Tibial nerve (tissue), 4 donors: ENCODE measurements around the gene POLA2. TPM values are rescaled to one million over a fixed set of nuclear protein-coding genes. Genes with fewer than 3 reads are reported as not detected.
A peak's percentile ranks its signal among the peaks of the same experiment; 100 is the strongest.

Source experiments
- DNase-seq, 2 donors: peaks; one replicate each; pipeline ENCODE4 v3.0.0-alpha.2; 2019; ENCODE audit warnings: low spot score in 2 of 2
- H3K27ac ChIP-seq, 4 donors: fragments of 200-600 bp; sonication (generic) in 3 of 4; one replicate each; pipeline ENCODE4 v1.5.1; 2017 to 2019; ENCODE audit warnings: mild to moderate bottlenecking in 1 of 4
- H3K27me3 ChIP-seq, 2 donors: fragments of 200-600 bp; sonication (generic) in 1 of 2; one replicate each; pipeline versions ENCODE4 v1.5.1 to v1.6.0; 2017 to 2019
- H3K36me3 ChIP-seq, 3 donors: fragments of 200-600 bp; sonication (generic); one replicate each; pipeline ENCODE4 v1.5.1; 2018 to 2019
- H3K4me1 ChIP-seq, 4 donors: fragments of 200-600 bp; sonication (generic) in 3 of 4; one replicate each; pipeline ENCODE4 v1.5.1; 2017 to 2019
- H3K4me3 ChIP-seq, 4 donors: fragments of 200-600 bp; sonication (generic) in 3 of 4; one replicate each; pipeline ENCODE4 v1.5.1; 2017 to 2019; ENCODE audit warnings: mild to moderate bottlenecking in 1 of 4, moderate library complexity in 1 of 4
- H3K9me3 ChIP-seq, 4 donors: fragments of 200-600 bp; sonication (generic) in 3 of 4; one replicate each; pipeline ENCODE4 v1.5.1; 2017 to 2019
- CTCF ChIP-seq, 5 experiments: fragments of 200-600 bp in 3 of 5; fragments of 450-650 bp in 2 of 5; sonication (generic) in 3 of 5; IDR thresholded peaks; one replicate each; pipeline ENCODE4 v1.5.1; 2016 to 2019; ENCODE audit warnings: antibody characterized with exemption in 5 of 5, mild to moderate bottlenecking in 3 of 5, moderate library complexity in 2 of 5
- EP300 ChIP-seq, 2 donors: sonication (generic); formaldehyde crosslinking; IDR thresholded peaks; one replicate each; pipeline ENCODE4 v1.6.1; 2017; ENCODE audit warnings: antibody characterized with exemption in 2 of 2, mild to moderate bottlenecking in 1 of 2
- POLR2A ChIP-seq, 2 donors: fragments of 450-650 bp; IDR thresholded peaks; one replicate each; pipeline ENCODE4 v1.6.1; 2017; ENCODE audit warnings: antibody characterized with exemption in 2 of 2, mild to moderate bottlenecking in 2 of 2, moderate library complexity in 2 of 2
- WGBS, 2 donors: methylation state at CpG; one replicate each; pipeline ENCODE4 v1.1.5; 2018; 5-methylcytosine and 5-hydroxymethylcytosine counted together
- total RNA-seq, 4 donors: library from RNA; depleted of rRNA; stranded (reverse); fragments of >200 nt; gene quantifications; one replicate each; pipeline ENCODE4 v1.1.0, GENCODE V29; 2016

Gene POLA2
- total RNA-seq, 4 donors from 2014 or later, result 3.5 to 13.5 (median 10.0) TPM

DNA sequence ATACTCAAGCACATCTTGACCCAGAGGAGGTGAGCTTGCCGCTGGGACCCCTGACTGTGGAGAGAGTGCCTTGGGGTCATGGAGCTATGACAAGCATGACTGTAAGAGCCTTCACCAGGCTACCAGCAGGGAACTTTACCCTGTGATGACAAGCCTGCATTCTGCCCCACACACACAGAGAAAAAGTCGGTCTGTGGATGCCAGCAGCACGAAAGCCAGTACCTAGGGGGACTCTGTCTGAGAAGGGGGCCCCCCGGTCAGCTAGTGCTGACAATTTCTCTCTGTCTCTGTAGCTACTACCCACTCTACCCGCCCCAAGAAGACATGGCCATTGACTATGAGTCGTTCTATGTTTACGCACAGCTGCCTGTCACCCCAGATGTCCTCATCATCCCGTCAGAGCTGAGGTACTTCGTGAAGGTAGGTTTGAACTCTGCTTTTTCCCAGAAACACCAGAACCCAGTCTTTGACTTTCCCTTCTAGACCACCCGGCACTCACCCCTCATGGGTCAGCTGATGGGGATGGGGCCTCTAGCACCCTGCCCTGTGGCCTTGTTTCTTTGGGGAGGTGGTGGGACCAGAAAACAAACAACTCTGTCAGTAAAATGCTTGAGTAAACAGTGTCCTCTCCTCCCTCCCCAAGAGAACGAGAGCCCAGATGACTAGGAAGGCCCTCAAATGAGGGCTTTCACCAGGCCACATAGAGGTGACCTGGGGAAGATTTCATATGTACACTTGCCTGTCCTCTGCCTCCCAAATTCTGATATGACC is 34.0 kb downstream of the POLA2 start:
- Histone ChIP-seq H3K27ac (peak overlapping the region in 3 of 4 donors; percentile 9 to 45 (median 12)), H3K27me3 (no peaks in the 10 kb centered on the region), H3K4me1 (peaks cover 5 to 59% (median 40%) of the 10 kb centered on the region in 4 donors), H3K9me3 (no peaks in the 10 kb centered on the region), H3K4me3 (no peak overlapping the region), H3K36me3 (peaks cover 0 to 40% (median 7%) of the 10 kb centered on the region in 3 donors)
- WGBS, 2 donors, result 91 to 92% methylated on average over 11 of the region's 11 CpGs
- no peak for DNase-seq
- TF ChIP-seq POLR2A (IDR thresholded peaks at IDR 0.05) (no peak), EP300 (IDR thresholded peaks at IDR 0.05) (no peak), CTCF (IDR thresholded peaks at IDR 0.05) (no peak)

- Histone ChIP-seq H3K9me3 (no peaks in the 10 kb centered on the region), H3K4me3 (no peak overlapping the region), H3K36me3 (peaks cover 0 to 40% (median 7%) of the 10 kb centered on the region in 3 donors), H3K4me1 (peaks cover 0 to 56% (median 30%) of the 10 kb centered on the region in 4 donors), H3K27ac (peak overlapping the region in 3 of 4 donors; percentile 24 to 77 (median 75)), H3K27me3 (no peaks in the 10 kb centered on the region)
- 71 to 83% methylated on average over 12 of the region's 12 CpGs for WGBS, 2 donors
- TF ChIP-seq EP300 (IDR thresholded peaks at IDR 0.05) (no peak), POLR2A (IDR thresholded peaks at IDR 0.05) (no peak), CTCF (IDR thresholded peaks at IDR 0.05) (no peak)
- no peak for DNase-seq
Measured at GRCh38 chr11:65297026-65297672, 35.4 kb downstream of the POLA2 start.

DNA sequence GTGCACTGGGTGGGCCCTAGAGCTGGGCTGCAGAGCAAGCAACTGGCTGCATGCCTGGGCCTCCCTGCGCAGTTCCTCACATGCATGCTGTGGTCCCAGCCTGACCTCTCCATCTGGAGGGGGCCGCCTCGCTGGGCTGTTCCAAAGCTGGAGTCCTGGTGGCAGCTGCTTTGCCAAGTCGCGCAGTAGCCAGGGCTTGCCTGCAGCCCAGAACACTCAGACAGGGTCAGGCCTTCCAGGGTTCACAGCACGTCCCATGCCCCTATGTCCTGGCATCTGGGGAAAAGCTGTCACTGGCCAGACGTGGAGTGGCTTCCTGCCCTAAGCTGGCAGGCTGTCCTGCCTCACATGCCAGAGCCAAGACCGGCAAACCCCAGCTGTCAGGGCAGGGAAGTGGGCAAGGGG is 36.4 kb downstream of the POLA2 start:
- Histone ChIP-seq H3K9me3 (no peaks in the 10 kb centered on the region), H3K4me1 (peaks cover 0 to 49% (median 23%) of the 10 kb centered on the region in 4 donors), H3K4me3 (no peak overlapping the region), H3K36me3 (peaks cover 0 to 40% (median 7%) of the 10 kb centered on the region in 3 donors), H3K27me3 (no peaks in the 10 kb centered on the region), H3K27ac (peak overlapping the region in 3 of 4 donors; percentile 64 to 77 (median 75))
- TF ChIP-seq EP300 (IDR thresholded peaks at IDR 0.05) (peak in 1 of 2 donors; percentile 53), CTCF (IDR thresholded peaks at IDR 0.05) (no peak)
- peak in 1 of 2 donors; percentile 61 for DNase-seq
- WGBS, 2 donors, result 24 to 64% methylated on average over 8 of the region's 8 CpGs

DNA sequence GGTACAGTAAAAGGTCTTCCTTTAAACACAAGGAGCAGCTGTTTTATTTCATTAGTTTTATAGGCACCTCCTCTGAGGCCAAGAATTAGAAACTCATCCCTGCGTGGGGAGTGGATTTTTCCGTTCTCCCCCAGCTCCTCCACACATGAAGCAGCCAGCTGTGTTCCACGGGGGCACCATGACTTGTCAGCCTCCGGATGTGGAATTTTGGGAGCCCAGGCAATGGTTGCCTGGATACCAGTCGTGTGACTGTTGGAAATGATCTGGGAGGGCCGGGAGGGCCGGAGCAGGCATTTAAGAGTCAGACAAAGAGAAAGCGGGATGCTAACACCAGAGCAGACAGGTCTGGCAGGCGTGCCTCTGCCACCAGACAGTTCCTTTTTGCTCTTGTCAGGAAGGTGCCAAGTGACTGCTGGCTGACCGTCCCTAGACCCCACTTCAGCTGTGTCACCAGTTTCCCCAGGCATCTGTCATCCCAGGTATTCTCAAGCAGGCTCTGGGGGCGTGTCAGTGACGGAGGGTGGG is 37.0 kb downstream of the POLA2 start:
- Histone ChIP-seq H3K36me3 (peaks cover 0 to 40% (median 7%) of the 10 kb centered on the region in 3 donors), H3K4me3 (no peak overlapping the region), H3K27me3 (no peaks in the 10 kb centered on the region), H3K4me1 (peaks cover 0 to 46% (median 22%) of the 10 kb centered on the region in 4 donors), H3K27ac (peak overlapping the region; percentile 10 to 77 (median 70)), H3K9me3 (no peaks in the 10 kb centered on the region)
- 46 to 50% methylated on average over 10 to 12 of the region's 12 CpGs for WGBS, 2 donors
- TF ChIP-seq CTCF (IDR thresholded peaks at IDR 0.05), result no peak
- no peak for TF ChIP-seq EP300 (IDR thresholded peaks at IDR 0.05)
- no peak for TF ChIP-seq POLR2A (IDR thresholded peaks at IDR 0.05)
- peak; percentile 44 to 53 for DNase-seq
